Loucy (cell line): ENCODE measurements around the gene SRPRB.

Source experiments
- CTCF ChIP-seq: fragments of 200-600 bp; sonication (generic); conservative IDR thresholded peaks from 2 replicates; pipeline ENCODE4 v1.5.1; 2014; ENCODE audit warnings: mild to moderate bottlenecking, antibody characterized with exemption, low read length
- EZH2phosphoT487 ChIP-seq: fragments of 200-600 bp; IDR thresholded peaks from 2 replicates; pipeline ENCODE4 v1.6.1; 2018; ENCODE audit warnings: antibody characterized with exemption, mild to moderate bottlenecking, moderate library complexity, borderline replicate concordance

- TF ChIP-seq CTCF (no peak), EZH2phosphoT487 (no peak)
These were observed 30.3 kb upstream of the SRPRB start for GRCh38 chr3:133775309-133775708.
